Islet of Langerhans (tissue), 1 donor: ENCODE measurements around the gene MAPK12.

Experiments used
- FAIRE-seq: peaks from one replicate; lab custom pipeline; 2011; peaks lifted over from hg19 to GRCh38; lab: Jason Lieb, UNC

MAPK12 gene

DNA sequence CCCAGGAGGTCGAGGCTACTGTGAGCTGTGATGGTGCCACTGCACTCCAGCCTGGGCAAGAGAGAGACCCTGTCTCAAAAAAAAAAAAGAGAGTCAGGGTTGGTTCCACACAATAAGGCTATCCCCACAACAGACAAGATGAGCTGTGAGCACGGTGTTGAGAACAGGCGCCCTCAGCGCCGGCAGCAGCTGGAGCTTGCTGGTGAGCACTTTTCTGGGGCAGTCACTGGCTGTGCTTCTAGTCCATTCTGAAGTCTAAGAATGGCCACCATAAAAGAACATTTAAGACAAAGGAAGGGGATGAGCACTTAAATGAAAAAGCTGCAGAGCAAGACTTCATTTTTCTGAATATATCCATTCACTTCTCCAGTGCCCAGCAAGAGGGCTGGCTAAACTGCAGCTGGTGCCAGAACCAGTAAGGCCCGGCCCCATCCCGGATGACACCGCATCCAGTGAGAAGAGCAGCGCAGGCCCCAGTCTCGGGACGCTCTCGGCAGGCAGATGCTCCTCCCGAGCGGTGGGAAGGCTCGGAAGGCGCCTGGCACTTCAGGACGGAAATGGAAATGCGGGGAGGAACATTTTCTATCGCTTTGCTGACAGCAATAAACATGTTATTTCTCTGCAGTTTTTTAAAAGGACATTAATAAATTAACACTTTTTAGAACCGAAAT, 28.9 kb downstream of the MAPK12 start:
- no peak for FAIRE-seq

DNA sequence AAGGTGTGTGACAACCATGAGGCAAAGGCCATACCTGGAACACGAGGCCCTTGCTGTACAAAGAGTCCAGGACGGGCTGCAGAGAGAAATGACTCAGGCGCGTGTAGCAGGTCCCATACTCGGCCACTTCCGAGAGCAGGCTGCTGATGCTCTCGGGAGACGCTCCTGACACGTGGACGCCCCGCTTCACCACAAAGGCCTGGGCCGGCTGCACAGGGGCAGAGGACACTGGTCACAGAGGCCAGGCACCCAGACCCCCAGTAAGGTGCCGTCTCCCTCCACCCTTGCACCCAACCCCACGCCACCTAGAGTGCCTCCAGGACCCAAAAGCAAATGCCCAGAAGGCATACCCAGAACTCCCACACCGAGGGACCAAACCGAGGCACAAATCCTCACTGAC, 32.1 kb downstream of the MAPK12 start:
- FAIRE-seq, result no peak

DNA sequence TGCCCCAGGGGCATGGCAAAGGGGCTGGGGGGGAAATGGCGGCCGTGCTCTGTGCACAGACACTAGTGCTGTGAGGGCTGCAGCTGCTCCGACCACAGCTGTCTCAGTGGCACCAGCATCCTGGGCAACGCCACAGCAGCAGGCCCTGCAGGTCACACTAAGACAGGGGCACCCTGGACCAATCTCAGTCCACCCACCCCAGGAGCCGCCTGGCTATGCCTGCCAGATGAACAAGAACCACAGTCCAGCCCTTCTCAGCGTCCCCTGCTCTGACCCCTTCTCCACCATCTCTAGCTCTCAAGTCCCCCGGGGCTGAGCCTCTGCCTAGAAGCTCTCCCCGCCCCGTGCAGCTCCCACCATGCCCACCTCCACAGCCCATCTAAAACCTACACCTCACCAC, 33.1 kb downstream of the MAPK12 start:
- no peak for FAIRE-seq

DNA sequence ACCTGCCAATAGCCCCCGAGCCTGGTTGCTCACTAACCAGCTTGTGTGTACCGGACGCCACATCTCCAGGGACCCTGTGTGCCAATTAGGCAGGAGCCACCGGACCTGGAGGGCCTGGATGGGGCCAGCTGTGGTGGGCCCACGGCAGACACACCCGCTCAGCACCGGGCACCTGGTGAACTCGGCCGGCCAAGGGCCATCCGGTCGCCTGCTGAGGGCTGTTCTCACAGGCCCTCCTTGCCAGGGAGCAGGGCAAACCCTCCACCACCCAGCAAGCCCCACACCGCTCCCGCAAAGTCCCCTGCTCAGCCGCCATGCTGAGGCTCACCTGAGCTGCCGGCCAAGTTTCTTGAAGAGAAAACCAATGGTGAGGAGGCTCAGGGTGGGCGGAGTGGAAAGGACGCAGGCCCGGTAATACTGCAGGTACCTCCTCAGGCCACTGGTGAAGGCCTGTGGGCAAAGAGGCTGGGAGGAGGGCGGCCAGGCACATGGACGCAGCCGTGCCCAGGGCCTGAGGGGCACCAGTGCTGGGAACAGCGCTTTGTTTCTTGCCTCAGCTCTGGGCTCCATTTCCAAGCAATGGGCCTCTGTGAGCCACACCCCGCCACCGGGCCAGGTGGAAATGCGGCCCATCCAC, 33.8 kb downstream of the MAPK12 start:
- no peak for FAIRE-seq

DNA sequence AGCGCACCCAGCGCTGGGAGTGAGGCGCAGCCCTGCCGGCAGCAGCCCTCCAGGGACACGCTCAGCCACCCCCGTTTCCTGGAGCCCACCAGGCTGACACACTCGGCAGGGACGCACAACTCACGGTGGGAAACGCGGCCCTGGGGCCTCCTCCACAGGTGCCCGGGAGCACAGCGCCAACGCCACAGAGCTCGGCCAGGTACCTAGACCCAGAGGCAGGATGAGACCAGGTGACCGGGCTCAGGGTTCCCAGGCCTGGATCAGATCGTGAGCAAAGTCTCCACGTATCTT, 34.7 kb downstream of the MAPK12 start:
- FAIRE-seq, result no peak

DNA sequence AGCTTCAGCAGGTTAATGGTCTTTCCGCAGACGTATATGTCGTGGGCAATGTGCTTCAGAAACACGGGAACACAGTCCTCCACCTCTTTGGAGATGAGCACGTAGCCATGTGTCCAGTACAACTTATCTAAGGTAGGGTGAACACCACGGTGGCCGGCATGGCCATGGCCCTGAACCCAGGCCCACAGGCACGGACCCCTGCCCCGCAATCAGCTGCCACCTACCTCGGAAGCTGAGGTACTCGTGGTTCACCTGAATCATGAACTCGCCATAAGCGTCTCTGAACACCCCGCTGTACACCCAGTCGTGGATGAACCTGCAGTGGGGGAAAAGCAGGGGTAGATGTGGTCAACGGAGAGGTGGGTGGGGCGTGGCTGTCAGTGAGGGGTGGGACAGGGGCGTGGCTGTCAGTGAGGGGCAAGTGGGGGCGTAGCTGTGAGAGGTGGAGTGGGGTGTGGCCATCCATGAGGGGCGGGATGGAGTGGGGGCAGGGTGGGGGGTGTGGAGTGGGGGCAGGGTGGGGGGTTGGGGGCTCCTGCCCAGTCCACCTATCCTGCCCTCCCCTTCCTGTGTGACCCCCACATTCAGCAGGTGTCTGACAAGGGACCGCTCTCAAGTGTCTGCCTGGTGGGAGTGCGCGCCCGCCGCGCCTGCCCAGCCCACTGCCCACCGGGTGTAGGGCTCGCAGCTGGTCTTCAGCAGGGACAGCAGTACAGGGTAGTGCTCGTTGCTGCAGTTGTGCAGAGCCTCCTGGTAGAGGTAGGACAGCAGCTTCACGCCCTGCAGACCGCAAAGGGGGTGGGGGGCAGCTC, 35.2 kb downstream of the MAPK12 start:
- FAIRE-seq, result no peak

DNA sequence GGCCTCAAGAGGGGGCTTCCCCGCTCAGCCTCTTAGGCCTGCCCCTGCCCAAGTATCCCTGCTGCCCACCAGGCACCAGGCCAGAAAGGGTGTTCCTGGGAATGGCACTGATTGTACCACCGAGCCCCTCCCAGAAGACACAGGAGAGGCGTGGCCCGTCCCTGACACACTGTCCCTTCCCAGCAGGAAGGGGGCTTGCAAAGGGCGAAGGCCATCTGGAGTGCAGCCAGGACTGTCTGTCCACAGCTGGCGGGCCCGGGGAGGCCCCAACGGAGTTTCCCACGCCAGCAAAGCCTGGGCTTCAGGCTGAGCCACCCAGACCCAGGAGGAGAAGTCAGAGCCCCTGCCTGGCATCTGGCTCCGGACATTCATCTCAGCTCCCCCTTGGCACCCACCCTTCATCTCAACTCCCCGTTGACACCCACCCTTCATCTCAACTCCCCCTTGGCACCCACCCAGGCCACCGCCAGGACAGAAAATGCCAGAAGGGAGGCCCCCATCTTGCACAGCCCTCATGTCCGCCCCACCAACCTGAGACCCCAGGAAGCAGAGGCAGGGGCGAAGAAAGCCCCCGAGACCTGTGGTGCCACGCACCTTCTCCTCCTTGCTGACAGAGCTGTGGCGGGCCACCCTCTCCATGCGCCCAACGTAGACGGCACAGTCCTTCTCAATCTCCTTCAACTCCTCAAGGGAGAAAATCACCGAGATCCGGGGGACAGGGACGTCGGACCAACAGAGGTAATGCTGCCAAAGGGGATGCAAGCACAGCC, 36.1 kb downstream of the MAPK12 start:
- FAIRE-seq, result no peak

DNA sequence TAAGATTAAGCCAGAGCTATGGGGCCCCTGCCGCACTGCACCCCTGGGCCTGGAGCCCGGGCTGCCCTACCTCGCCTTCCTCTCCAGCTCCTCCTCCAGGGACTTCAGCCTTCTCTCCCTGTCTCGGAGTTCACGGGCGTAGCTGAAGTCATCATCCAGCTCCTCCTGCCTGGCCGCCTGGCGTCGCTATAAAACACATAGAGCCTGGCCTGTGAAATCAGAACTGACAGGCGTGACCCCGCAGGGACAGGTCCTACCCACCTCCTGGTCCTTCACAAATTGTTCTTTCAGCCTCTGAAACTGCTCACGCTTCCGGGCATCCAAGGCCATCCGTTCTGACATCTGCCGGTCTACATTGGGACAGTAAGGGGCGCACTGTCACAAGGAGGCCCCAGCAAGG, 37.4 kb downstream of the MAPK12 start:
- no peak for FAIRE-seq

DNA sequence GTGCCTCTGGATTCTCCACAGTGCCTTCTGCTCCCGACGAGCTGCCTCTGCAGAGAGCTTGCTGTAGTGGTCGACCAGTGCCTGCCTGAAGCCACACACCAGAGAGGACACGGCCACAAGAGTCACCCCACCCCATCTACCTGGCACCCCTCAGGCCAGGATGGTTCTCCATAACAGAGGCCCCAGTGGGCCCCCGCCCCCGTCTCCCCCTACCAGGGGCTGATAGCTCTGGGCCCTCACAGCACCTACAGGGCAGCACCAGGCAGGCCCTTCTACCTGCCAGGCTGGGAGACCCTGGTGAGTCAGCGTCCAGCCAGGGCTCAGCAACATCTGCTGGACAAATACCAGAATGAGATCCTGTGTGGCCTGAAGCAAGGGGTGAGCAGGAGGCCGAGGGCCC, 39.0 kb downstream of the MAPK12 start:
- no peak for FAIRE-seq

DNA sequence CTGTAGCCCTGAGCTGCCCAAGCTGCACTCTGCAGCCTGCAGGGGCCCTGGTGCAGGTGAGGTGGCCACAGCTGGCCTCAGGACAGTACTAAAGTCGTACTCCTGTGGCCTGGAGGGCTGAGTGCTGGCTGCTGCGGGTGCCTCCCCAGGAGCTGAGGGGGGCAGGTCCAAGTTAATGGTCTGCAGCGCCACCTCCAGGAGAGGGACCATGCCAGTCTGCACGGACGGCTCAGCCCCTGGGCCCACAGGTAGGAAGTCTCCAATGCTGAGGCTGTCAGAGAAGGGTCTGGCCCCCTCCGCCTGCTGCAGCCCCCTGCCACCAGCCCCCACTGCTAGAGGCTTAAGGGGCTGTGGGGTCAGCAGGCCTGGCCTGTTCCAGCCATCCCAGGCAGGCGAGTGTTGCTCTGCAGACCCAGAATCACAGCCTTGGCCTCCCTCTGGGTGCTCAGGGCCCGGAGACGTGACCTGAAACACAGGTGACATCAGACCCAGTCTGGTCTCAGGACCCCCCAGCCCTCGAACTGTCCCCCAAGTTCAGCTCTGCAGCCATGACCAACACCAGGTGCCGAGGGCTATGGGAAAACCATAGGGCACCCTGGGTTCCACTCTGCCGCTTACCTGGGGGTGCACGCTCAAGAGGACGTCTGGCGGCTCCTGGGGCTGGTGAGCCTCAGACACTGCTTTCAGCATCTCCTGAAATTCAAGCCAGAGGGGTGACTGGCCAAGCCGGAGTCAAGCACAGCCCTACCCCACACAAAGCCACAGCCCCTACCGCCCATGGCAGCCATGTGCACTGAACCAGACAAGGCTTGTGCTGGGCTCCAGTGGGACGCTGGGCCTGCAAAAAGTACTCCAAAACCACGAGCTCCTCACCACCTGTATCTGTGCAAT, 39.8 kb downstream of the MAPK12 start:
- no peak for FAIRE-seq

DNA sequence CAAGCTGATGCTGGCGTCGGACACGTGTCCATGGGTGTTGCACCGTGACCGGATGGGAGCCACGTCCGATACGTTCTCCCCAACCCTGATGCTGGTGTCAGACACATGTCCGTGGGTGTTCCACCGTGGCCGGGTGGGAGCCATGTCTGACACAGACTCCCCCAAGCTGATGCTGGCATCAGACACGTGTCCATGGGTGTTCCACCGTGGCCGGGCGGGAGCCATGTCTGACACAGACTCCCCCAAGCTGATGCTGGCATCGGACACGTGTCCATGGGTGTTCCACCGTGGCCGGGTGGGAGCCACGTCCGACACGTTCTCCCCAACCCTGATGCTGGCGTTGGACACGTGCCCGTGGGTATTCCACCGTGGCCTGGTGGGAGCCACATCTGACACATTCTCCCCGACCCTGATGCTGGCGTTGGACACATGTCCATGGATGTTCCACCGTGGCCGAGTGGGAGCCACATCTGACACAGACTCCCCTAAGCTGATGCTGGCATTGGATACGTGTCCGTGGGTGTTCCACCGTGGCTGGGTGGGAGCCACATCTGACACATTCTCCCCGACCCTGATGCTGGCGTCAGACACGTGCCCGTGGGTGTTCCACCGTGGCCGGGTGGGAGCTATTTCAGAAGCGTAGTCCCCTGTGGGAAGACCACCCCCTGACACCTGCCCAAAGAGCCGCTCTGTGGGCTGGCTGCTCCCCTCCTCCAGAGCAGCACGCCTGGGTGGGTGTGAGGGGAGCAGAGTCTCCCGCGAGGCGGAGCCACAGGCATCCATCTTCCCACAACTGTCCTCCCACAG, 40.7 kb downstream of the MAPK12 start:
- no peak for FAIRE-seq

DNA sequence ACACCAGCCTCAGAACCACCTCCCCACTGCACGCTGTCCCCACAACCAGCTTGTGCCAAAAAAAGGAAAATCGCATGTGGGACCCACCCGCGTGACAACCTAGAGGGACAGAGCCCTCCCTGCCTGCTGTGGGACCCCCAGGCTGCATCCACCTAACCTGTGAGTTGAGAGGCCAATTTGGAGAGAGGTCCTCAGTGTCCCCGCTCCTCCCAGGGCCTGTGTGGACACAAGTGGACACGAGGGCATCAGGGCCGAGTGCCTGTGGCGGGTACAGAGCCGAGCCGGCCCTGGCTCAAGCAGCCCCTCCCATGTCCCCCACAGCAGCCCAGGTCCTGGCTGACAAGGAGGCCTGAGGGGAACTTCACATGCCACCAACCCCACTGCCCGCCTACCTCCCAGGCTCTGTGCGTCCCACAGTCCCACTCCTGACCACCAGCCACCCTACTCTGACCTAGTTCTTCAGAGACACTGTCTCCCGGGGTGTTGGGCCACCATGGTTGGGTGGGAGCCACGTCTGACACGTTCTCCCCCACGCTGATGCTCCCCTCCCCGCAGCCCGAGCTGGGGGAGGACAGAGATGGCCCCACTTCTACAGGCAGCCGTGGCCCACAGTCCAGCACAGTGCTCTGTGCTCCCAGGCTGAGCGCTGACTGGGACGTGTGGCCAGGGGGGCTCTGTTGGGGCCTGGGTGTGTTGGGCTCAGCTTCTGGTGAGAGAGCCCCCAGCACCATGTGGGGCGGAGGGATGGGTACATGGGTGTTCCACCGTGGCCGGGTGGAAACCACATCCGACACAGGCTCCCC, 41.5 kb downstream of the MAPK12 start:
- FAIRE-seq, result no peak

DNA sequence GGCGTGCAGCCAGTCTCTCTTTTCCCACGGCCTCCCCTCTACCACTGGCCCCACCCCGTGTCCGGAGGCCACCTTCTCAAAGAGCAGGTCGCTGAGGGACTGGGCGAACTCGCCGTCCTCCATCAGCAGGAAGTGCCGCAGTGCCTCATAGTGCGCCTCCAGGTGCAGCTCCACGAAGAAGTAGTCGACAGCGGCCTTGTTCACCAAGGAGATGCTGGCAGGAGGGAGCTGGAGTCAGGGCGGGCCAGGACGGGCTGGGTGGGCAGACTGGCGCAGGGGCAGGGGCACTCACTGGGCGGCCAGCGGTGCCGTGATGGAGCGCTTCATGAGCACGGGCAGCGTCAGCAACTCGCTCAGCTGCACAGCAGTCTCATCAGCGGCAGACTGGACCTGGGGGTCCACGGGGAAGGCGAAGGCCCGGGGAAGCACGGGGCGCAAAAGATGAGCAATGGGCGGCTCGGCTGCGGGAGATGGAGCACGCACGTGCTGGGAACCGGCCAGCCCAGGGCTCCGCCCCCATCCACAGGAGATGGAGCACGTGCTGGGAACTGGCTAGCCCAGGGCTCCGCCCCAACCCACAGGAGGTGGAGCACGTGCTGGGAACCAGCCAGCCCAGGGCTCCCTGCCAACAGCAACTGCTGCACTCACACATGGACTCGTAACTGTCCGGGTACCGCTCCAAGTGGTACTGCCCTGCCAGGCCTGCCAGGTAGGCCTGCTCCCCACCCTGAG, 42.3 kb downstream of the MAPK12 start:
- no peak for FAIRE-seq

DNA sequence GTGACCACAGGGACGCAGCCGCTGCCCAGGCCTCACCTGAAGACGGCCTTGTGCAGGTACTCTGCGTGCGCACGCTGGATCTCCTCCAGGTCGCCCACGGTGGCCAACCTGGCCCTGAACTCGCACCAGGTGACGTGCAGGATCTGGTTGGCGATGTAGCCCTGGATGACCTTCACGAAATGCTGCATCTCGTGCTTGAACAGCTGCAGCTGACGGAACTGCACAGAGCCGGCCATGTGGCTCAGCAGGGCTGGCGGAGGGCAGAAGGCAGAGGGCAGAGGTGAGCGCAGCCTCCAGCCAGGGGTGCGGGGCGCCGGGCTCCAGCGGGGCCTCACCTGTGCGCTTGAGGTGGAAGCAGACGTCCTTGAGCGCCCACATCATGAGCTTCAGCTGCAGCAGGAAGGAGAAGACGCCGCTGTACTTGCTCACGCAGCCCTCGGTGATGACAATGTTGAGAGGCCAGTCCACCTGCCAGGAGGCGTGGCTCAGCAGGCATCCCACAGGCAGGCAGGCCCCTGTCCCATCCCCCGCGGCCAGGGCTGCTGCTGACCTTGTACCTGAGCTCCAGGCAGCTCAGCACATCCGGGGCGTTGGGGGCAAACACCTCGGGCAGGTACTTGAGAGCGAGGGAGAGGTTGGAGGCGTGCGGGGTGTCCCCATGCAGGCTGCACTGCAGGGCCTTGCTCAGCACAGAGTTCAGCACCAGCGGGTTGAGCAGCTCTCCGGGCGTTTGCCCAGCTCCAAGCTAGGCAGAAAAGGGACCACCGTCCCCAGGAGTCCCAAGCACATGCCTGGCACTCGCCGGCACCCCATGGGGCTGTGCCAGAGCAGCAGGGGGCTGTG, 43.1 kb downstream of the MAPK12 start:
- FAIRE-seq, result no peak

DNA sequence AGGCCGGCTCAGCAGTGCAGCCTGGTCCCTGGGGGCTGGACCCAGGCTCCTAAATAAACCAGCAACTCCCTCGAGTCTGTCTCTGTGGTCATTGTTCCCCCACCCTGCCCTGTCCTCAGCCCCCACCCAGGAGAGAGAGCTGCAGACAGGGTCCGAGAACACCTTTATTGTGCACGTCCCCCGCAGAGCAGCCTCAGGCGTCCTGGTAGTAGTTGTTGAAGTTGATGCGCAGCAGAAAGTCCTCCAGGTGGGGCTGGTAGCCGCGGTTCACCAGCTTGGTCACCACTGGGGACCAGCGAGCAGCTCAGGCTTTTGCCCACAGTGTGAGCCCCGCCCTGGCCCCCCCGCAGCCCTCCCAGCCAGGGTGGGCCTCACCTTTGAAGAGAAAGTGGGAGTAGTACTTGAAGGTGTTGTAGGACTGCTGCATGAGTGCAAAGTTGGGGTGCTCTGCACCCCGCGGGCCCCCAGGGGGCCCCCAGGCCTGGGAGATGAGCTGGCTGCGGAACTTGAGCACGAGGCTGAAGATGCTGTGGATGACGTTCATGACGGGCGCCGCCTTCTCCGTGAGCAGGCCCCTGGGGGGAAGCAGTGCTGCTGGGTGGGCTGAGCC, 43.8 kb downstream of the MAPK12 start:
- FAIRE-seq, result no peak

DNA sequence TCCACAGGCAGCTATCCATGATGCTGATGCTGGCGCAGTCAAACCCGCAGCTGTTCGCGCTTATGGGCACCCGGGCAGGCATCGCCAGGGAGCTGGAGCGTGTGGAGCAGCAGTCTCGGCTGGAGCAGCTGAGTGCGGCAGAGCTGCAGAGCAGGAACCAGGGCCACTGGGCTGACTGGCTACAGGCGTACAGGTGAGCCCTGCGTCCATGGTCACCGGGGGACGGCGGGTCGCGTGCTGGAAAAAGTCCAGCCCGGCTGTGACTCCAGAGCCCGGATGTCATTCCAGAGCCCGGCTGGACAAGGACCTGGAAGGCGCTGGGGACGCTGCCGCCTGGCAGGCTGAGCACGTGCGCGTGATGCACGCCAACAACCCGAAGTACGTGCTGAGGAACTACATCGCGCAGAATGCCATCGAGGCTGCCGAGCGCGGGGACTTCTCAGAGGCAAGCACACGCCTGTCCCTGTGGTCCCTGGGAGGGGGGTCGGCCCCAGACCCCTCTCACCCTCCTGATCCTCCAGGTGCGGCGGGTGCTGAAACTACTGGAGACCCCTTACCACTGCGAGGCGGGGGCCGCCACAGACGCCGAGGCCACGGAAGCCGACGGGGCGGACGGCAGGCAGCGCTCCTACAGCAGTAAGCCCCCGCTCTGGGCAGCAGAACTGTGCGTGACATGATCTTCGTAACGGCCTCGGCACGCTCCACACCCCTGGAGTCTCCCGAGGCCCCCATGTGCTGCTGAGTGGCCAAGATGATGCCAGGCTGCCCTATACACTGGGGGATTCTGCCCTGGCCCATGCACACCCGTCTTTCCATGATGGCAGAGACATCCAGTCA, 44.6 kb downstream of the MAPK12 start:
- FAIRE-seq, result no peak

DNA sequence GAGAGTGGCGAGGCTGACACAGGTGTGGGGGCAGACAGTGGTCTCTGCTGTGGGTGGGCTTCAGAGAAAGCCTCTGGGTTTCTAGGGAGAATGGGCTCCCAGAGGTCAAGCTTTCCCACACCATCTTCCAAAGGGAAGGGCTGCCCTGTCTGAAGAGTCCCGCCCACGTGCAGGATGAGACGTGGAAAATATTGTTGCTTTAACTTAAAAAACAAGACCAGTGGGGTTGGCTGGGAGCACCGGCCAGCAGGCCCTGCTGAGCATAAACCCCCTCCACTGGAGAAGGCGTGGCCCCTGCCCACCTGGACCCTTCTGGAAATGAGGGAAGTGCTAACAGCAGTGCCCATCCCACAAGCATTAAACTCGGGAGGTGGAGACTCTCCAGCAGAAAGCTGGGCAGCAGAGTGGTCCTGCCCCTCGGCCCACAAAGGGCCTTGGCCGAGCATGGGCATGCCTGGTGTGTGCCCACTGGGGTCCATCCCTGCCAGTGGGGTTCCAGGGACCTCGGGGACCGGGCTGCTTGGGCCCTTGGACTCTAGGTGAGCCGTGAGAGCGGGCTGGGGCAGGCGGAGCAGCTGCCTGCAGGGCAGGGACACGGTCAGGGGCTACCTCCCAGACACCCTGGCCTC, 45.3 kb downstream of the MAPK12 start:
- FAIRE-seq, result no peak
